GM19455 (cell line): ENCODE measurements around the gene GRID2.
"Not testable (repeated sequence)": the region's sequence is repeated elsewhere in the genome, so short reads cannot be mapped to it uniquely, and the experiment has no call there.

ENCODE experiments used
- ATAC-seq: cut with Tn5 transposase; IDR thresholded peaks from one replicate; pipeline ENCODE4 v1.9.1; 2021; ENCODE audit not compliant: unreplicated experiment

Gene GRID2

DNA sequence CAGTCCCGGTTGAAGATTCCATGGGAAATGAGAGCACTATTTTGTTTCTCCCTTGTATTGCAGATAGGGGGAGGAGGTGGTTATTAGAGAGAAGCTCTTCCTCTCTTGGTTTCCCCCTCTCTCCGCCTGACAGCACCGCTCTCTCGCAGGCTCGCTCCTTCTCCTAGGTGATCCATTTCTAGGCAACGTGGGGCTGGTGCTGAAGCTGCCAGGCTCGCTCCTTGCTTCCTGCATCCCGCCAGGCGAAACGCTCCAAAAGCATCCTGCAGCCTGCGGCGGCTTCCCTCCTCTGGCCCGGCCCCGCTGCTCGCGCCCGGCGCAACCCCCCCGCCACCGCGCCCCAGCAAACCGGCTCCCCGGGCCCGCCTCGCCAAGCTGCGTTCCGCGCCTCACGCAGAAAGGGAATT lies at the start of gene GRID2:
GRID2 (plus strand) TSS at position 346 of the 407 bp plus-strand sequence.
- no peak for ATAC-seq

DNA sequence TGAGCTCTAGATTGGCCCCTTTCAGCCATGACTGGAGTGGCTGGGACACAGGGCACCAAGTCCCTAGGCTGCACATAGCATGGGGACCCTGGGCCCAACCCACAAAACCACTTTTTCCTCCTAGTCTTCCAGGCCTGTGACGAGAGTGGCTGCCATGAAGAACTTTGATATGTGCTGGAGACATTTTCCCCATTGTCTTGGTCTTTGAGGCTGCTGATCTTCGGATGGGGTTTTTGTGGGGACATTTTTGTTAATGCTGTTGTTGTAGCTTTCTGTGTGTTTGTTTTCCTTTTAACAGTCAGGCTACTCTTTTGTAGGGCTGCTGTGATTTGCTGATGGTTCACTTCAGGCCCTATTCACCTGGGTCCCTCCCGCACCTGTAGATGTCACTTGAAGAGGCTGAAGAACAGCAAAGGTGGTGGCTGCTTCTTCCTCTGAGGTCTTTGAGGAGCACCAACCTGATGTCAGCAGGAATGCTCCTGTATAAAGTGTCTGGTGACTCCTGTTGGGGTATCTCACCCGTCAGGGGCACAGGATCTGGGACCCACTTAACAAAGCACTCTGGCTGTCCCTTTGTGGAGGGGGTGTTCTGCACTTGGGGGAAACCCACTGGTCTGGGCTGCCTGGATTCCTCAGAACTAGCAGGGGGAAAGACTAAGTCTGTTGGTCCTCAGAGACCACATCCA lies 49.6 kb upstream of the GRID2 start:
- no peak for ATAC-seq

DNA sequence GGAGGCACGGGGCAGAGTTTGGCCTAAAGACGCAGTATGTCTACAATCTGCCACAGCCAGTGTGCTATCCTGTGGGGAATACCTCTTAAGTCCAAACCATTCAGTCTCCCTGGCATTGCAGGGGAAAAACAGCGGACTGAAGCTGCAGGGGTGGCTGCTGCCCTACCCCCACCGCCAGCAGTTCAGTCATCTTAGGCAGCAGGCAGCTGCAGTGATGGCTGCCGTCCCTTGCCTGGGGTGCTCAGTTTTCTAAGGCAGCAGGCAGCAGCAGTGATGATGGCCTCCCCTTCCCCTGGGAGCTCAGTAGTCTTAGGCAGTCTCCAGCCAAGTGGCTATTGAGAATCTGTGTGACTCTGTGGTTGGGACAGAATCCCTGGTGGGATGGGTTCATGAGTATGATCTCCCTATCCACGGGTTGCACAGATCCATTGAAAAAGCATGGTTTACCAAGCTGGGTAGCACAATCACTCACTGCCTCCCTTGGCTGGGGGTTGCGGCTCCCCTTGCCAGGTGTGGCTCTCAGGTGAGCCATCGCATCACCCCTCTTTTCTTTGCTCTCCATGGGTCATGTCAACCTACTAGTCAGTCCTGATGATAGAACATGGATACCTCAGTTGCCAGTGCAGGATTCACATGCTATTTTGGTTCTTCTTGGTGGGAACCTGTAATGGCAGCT lies 48.9 kb upstream of the GRID2 start:
- no peak for ATAC-seq

DNA sequence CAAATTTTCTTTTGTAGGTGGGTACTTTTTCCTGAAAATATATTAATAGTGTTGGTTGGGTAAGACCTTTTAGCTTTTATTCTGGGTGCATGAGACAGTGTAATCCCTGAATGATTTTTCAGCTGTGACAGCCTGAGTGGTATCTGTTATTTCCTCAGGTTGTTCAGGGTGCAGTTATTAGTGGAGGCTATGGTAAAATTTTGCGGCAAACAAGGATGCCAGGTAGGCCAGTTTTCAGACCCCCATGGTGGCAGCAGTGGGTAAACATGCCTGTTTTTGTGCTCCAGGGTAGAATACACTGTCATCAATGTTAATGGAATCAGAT lies 47.9 kb upstream of the GRID2 start:
- no peak for ATAC-seq

DNA sequence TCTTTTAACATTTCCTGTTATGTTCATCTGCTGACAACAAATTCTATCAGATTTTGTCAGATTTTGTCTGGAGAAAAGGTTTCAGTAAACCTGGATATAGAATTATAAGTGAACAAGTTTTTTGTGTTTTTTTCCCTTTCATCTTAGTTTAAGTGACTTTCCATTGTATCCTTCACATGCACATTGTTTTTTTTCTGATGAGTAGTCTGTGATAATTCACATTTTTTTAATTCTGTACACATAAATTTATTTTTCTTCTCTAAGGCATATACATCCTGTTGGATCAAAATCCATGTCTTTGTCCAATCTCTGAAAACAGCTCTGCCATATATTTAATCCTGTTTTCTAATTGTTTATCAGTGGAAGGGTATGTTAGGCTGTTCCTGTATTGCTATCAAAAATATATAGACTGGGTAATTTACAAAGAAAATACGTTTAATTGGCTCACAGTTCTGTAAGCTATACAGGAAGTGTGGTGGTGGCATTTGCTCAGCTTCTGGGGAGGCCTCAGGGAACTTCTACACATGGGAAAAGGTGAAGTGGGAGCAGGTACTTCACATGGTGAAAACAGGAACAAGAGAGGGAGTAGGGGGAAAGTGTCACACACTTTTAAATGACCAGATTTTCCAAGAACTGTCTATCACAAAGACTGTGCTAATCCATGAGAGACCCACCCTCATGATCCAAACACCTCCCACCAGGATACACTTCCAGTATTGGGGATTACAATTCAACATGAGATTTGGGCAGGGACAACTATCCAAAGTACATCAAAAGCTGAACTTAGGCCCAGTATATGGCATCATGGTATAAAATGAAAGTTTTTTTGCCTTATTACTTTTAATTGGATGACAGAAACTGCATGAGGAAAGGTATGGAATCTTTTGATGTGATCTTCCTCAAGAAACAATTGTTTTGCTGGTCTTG lies 45.6 kb upstream of the GRID2 start:
- no peak for ATAC-seq

DNA sequence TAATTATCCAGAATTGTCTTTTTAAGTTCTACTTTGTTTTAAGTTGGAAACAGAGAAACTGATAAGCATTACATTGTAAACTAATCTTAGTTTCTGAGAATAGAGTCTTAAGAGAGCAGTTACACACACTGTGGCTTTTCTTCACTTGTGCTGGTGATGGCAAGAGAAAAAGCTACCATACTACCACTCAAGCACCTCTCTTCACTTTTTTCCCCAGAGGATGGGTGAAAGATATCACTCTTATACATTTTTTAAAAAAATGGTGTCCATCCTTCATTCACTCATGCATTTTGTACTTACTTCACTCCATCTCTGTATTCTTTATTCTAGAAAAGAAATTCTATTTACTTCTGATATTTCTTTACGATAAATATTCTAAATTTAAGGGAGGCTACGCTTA lies 42.5 kb upstream of the GRID2 start:
- ATAC-seq = no peak

DNA sequence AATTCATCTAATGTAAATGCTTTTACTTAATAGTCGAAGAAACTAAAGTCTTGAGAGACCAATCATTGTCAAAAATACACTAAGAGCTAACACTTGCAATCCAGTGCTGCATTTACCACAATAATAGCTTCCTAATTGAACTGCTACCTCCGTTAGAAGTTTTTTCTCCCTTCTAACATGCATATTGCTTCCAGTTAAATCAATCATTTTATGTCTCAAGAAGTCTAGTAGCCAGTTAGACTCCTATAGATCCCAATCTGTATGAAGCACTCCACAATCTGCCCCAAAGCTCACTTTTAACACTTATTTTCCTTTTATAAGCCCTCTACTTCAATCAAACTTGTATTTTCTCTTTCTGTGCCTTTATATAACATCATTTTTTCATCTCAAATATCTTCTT lies 41.4 kb upstream of the GRID2 start:
- no peak for ATAC-seq

DNA sequence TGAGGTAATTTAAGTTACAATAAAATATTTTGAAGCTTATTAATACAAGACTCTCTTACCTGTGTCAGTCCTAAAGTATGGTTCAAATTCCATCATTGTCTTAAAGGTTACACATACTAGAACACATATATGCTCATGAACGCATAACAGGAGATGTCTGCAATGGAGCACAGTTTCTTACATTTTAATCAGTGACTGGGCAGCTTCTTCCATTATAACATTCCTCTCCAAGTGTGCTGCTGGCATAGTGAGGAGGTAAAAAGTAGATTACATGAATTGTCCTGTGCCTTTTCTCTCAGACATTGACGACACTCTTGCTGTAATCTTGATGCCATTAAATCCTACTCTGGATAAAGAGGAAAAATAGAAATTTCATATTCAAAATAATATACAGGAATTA lies 40.8 kb upstream of the GRID2 start:
- ATAC-seq = no peak

DNA sequence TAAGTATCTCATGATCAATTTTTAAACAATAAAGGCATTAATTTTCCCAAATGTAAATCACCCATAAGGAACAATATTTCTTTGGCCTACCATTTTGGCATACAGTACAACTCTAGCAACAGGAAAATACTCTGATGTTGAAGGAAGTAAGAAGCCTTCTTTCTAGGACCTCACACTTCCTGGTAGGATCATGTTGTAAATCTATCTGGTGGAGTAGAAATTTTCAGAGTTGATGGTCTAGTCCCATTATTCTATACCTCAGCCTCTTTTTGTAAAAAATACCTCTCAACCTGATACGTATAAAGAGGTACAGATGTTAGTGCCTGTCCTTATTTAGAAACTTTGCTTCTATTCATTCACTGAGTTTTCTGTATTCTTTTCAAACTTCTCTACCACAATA lies 40.2 kb upstream of the GRID2 start:
- no peak for ATAC-seq

DNA sequence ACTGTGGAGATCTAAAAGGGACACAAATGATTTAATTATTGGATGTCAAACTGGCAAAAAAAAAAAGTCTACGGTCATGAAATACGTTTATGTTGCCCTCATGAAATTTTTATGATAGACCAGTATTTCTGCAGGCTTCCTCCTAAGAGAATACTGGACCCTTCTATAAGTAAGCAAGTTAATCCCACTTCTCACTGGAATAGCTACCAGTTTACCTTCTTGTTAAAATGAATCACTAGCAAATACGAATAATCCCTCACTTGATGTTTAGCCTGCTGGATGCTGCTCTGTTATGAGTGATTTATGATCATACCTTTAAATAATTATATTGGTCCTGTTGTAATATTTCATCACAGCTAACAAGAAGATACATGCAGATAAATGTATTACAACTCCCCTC lies 39.6 kb upstream of the GRID2 start:
- ATAC-seq = no peak

DNA sequence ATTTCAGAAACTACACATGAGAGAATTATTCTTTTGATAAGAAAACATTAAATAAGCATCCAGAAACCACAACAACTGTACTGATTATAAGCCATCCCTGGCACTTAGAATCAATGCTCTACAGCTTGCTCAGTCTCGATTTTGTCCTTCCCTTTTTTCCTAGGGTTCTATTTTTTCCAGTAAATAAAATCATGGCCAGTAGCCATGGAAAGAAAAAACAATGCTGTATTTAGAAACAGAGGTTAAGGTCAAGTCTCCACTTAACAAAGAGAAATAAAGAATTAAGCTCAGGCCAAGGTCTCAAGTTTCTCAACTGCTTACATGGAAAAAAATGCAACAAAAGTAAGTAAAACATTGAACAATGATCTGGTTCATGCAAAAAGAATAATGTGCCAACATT lies 38.7 kb upstream of the GRID2 start:
- no peak for ATAC-seq

DNA sequence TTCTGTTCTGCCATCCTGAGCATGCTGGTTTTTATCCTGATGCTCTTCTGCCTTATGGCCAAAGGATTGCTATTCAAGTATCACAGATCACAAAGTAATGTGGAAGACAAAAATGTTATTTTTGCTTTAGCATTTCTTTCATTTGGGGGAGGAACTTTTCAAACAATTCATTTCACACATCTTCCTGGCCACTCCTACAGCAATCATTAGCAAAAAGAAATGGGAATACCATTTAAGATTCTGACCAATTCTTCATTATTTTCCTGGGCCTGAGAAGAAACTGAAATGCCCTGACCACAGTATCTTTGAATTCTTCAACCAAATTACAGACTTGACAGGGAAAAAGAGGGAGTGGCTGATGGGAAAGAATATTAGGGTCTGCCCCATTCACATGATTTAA lies 38.0 kb upstream of the GRID2 start:
- no peak for ATAC-seq

DNA sequence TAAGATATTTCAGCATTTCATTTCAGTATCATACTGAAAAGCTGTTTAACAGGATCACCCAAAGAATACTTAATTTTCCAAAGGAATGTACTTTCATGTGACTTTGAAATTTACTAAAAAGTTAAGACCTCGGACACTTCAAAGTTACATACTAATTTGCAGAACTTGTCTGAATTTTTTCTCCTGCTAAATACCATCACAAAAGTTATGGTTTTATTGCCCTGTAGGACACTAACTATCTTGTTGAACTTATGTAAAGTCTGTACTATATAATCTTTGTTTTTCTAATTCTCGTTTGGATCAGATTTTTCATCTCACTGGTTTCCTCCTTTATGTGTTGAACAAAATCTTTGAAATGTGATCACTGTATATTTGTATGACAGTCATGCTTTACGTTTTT lies 37.2 kb upstream of the GRID2 start:
- ATAC-seq = no peak

DNA sequence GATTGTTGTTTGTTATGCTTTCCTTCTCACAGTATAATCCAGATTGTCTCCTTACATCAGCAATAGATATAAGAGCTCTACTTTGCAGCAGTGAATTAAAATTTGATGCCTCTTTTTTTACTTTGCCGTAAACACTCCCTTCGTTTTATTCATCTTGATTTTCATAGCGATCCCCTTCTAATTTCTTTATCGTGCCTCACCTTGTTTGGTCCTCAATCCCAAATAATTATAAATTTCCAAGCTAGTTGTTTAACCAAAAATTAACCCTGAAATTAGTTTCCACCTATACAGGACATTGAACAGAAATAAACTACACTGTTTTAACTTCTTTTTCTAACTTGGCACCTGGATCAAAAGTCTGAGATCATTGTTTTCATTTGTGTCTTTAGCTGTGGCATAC lies 35.1 kb upstream of the GRID2 start:
- ATAC-seq = no peak

DNA sequence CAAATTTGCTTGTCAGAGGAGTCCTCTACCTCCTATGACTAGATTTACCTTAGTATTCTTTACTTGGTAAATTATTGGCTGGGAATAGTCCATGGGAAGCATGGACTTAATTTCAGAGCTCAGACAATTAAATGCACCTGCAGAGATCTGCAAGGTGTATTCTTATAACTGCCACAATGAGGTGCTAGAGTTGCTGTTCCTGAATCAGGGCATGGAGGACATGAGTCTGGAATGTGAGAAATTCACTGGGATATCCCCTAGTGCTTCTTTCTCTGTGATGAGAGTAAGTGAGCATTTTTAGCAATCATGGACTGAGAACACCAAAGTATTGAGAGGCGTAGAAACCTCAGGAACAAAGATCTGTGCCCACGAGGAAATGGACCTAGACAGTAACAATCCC lies 32.9 kb upstream of the GRID2 start:
- ATAC-seq = no peak

DNA sequence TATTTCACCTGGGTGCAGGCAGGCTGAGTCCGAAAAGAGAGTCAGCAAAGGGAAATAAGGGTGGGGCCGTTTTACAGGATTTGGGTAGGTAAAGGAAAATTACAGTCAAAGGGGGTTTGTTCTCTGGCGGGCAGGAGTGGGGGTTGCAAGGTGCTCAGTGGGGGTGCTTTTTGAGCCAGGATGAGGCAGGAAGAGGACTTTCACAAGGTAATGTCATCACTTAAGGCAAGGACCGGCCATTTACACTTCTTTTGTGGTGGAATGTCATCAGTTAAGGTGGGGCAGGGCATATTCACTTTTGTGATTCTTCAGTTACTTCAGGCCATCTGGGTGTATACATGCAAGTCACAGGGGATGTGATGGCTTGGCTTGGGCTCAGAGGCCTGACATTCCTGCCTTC lies 32.2 kb upstream of the GRID2 start:
- ATAC-seq = not testable (repeated sequence)

DNA sequence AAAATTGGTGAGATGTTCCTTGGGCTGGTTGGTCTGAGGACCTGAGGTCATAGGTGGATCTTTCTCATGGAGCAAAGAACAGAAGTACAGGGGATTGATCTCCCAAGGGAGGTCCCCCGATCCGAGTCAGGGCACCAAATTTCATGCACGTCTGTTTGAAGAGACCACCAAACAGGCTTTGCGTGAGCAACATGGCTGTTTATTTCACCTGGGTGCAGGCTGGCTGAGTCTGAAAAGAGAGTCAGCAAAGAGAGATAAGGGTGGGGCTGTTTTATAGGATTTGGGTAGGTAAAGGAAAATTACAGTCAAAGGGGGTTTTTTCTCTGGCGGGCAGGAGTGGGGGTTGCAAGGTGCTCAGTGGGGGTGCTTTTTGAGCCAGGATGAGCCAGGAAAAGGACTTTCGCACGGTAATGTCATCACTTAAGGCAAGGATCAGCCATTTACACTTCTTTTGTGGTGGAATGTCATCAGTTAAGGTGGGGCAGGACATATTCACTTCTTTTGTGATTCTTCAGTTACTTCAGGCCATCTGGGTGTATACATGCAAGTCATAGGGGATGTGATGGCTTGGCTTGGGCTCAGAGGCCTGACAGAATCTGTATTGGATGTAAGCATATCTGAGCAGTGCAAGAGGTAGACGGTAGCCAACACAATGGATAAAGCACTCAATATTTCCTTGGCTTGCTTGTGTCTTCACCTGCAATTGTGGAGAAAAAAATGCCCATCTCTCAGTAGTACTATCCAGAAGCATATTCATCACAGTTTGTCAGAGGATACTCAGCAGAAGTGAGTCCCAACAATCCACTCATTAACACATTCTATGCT lies 26.5 kb upstream of the GRID2 start:
- ATAC-seq = not testable (repeated sequence)

DNA sequence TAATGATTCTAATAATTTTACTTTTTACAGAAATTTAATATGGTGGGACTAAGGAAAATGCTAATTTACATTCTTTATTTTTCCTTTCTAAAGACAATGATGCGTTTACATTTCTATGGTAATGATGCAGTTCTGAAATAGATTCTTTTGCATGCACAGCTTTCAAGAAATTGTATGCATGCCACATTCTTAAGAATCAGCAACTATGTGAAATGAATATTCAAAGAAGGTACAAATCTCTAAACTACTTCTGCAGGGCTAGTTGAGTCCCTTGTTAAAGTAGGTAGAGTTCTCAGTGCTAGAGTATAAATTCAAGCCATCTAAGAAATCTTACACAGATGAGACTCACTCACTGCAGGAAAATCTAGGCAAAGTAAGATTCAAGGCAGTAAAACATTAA lies 24.5 kb upstream of the GRID2 start:
- no peak for ATAC-seq

DNA sequence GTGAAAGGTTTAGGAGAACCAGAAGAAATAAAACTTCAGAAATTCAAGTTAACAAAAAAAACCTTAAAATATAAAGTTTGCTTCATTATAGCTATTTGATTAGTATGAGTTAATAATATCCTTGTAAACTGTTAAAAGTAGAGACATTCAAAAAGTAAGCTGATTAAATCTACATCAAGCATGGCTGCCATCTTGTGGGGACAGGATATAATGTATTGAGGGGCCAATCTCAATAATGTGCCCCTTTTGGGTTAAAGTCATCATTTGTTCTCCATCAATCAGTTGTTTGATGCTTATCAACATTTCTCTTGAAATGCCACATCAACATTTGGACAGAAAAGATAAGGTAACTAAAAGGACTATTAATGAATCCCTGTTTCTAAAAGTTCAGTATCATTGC lies 4.6 kb upstream of the GRID2 start:
- ATAC-seq = no peak

DNA sequence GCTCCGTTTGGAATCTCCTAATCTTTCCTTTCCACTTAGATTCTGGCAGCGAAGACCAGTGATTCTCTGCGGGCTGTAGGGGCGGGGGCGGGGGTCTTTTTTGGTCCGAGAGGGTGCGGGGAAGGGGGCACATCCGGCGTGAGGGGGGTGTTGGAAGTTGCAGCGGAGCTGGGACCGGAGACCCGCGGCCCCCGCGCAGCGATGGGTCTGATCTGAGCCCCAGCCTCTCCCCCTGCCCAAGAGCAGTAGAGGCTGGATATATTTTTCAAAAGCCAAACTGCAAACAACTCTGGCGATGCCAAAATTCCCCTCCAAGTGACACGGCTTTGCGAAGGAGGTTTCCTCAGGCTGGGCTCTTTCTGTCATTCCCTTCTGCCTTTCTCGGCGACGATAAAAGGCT lies 355 bp downstream of the GRID2 start:
- no peak for ATAC-seq

DNA sequence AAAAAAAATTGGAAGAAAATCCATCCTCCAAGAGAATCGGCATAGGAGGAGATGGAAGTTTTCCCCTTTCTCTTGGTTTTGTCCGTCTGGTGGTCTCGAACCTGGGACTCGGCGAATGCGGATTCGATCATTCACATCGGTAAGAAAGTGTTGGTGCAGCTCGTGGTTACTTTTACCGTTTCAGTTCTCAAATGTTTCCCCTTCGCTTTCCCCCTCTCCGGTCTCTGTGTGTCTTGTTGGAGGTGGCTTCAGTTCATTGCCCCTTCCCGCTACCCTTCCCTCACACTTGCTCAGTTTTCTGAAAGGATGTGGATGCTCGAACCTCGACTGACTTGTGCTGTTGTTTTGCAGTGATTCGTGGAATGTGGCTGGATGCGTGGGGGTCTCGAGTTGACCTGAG lies 840 bp downstream of the GRID2 start:
- ATAC-seq = no peak
